ENCODE measurements around the gene PARD6G.
A peak's percentile ranks its signal among the peaks of the same experiment; 100 is the strongest.

PARD6G gene

DNA sequence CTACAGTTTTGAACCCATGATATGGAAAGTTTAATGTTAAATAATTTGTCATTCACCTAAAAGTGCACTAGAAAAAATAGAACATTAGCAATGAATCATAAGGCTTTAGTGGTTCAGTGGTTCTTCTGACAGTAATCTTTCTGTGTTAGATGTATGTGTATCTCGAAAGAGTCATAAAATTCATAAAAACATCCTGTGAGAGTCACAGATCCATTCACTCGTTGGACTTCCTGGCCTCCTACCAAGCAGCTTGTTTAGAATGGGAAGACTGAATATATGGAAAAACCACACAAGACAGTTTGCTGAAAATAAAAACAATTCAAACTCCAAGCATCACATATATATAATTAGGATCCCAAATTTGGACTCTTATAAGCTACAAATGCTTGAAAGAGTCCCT, 103.4 kb downstream of the PARD6G start:
- no peak for FAIRE-seq

DNA sequence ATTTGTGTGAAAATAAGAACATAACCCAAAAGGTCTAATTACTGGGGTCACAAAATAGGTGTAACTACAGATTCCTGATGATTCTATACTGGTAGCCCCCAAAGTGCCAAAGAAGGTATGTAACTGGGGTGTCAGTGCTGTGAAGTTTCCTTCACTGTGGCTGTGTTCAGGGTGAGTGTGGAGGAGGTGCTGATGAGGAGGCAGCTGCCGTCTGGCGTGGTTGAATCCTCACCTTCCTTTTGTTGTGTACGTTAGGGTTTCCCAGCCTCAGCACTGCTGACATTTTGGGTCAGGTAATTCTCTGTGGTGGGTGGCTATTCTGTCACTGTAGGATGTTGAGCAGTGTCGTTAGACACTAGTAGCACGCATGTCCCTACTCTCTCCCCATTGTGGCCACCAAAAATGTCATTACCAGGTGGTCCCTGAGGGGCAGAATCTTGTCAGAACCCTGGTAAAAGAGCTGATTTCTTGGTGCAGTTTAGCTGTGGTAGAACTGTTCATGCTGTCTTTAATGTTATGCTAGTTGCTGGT, 106.8 kb downstream of the PARD6G start:
- FAIRE-seq = no peak

- FAIRE-seq = no peak
Measured at GRCh38 chr18:80137976-80138375, 109.3 kb downstream of the PARD6G start.

- FAIRE-seq = no peak
Measured at GRCh38 chr18:80137137-80137536, 110.2 kb downstream of the PARD6G start.

- FAIRE-seq = no peak
Measured at GRCh38 chr18:80136679-80137078, 110.6 kb downstream of the PARD6G start.

DNA sequence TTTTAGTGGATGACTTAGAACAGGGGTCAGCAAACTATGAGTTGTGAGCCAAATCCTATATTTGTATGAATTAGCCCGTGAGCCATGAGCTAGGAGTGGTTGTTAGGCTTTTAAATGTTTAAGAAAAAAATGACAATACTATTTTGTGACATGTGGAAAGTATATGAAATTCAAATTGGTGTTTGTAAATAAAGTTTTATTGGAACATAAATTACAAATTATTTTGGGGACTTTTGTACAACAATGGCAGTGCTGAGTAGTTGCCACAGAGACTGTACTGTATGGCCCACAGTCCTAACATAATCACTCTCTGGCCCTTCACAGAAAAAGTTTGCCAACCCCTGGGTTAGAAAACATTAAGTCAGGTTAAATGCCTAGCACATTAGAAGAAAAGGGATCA, 112.2 kb downstream of the PARD6G start:
- FAIRE-seq = no peak

DNA sequence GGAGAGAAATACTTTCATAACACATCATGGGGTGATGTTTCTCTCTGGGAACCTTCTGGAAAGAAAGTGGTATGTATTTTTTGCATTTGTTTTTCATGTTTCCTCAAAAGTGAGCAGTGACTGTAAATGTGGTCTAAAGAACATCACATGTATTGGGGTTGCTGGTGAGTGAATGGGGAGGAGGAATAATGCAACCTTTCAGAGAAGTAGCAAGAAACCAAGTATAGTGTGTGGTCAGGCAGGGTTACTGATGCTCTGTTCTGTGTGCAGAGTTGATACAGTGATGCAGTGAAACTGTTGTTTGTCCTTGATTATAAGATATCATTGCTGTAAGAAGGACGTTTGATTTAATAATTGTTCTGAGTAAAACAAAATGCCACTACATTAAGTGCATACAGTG, 114.2 kb downstream of the PARD6G start:
- no peak for FAIRE-seq

DNA sequence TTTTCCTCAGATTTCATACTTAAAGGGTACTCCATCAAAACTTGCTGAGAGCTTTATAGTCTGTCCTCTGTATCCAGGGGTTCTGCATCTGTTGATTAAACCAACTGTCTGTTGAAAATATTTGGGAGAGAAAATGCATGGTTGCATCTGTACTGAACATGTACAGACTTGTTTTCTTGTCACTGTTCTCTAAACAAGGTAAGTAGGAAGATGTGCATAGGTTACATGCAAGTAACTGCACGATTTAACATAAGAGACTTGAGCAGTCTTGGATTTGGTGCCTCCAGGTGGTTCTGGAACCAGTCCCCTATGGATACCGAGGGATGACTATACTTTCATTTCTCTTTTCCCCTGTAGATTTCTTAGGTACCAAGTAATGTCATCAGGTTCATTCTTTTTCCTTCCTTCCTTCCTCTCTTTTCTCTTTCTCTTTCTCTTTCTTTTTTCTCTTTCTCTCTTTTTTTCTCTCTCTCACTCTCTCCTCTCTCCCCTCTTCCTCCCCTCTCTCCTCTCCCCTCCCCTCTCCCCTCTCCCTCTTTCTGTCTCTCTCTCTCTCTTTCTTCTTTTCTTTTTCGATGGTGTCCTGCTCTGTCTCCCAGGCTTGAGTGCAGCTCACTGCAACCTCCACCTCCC, 115.0 kb downstream of the PARD6G start:
- no peak for FAIRE-seq

- no peak for FAIRE-seq
Measured at GRCh38 chr18:80130555-80130954, 116.8 kb downstream of the PARD6G start.

DNA sequence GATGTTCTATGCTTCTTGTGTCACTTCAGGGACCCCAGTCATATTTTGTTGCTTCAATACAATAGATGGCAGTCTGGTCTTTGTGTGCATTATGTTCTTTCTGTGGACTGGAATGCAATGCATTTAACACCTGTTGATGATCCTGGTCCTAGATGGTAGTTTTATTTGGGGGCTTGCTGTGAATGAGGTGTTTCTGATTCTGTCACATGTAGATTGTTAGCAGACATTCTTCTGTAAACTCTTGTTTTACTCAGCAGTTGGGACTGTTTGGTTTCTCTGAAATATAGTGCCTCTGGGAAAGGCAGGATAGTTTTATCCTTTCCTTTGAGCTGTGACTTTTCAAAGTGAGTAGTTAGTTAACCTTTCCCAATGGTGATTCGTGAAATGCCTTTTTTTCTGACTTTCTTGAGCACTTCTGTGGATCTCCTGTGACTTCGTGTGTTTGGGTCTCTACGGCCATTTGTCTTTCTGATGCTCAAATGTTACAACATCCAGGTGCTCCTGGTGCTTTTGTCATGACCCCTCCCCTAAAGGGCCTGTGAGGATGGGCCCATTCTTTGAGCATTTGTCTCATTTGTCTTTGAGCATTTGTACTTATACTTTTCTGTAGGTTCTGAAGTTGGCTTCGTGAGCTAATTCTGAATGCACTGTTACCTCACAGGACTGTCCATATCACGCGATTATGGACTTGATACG, 117.5 kb downstream of the PARD6G start:
- FAIRE-seq = no peak

GRCh38 chr18:80127635-80128034, 119.7 kb downstream of the PARD6G start:
- FAIRE-seq = no peak

DNA sequence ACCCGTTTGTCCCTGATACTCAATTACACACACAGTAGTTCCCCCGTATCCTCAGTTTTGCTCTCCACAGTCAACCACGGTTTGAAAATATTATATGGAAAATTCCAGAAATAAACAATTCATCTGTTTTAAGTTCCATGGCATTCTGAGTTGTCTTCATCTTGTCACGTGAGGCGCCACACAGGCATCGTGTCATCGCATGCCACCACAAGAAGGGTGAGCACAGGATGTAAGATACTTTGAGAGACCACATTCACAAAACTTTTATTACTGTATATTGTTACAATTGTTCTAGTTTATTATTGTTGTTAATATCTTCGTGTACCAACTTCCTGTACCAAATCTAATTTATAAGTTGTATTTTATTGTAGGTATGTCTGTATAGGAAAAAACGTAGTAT, 120.5 kb downstream of the PARD6G start:
- FAIRE-seq = no peak

DNA sequence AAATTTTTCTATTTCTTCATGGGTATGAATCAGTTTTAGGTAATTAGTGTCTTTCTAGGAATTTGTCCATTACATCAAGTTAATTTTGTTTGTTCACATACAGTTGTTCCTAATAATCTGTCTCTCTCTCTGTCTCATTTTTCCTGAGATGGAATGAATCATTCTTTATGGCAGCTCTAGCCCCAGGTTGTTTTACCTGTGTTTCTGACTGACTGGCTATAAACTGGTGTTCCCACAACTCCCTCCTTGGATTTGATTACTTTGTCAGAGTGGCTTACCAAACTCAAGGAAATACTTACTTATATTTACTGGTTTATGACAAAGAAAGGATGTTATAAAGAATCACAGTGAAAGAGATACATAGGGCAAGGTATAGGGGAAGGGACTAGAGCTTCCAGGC, 123.2 kb downstream of the PARD6G start:
- no peak for FAIRE-seq

- no peak for FAIRE-seq
Measured at GRCh38 chr18:80120932-80121331, 126.4 kb downstream of the PARD6G start.

DNA sequence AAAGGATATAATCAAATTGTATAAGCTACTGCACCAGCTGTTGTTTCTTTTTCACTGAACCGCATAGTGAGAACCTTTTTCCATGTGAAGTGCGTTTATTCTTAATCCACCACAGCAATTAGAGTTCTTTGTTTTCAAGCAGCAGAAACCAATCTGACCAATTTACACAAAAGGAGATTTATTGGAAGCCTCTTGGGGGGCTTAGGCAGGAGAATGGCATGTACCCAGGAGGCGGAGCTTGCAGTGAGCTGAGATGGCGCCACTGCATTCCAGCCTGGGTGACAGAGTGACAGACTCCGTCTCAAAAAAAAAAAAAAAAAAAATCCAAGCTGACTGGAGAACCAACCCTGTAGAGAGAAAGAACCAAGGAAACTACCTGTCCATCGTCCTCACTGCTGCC, 128.2 kb downstream of the PARD6G start:
- no peak for FAIRE-seq

- no peak for FAIRE-seq
Measured at GRCh38 chr18:80115035-80115434, 132.3 kb downstream of the PARD6G start.

- FAIRE-seq = no peak
Measured at GRCh38 chr18:80112624-80113248, 134.6 kb downstream of the PARD6G start.

- FAIRE-seq = no peak
Measured at GRCh38 chr18:80109676-80110078, 137.6 kb downstream of the PARD6G start.

DNA sequence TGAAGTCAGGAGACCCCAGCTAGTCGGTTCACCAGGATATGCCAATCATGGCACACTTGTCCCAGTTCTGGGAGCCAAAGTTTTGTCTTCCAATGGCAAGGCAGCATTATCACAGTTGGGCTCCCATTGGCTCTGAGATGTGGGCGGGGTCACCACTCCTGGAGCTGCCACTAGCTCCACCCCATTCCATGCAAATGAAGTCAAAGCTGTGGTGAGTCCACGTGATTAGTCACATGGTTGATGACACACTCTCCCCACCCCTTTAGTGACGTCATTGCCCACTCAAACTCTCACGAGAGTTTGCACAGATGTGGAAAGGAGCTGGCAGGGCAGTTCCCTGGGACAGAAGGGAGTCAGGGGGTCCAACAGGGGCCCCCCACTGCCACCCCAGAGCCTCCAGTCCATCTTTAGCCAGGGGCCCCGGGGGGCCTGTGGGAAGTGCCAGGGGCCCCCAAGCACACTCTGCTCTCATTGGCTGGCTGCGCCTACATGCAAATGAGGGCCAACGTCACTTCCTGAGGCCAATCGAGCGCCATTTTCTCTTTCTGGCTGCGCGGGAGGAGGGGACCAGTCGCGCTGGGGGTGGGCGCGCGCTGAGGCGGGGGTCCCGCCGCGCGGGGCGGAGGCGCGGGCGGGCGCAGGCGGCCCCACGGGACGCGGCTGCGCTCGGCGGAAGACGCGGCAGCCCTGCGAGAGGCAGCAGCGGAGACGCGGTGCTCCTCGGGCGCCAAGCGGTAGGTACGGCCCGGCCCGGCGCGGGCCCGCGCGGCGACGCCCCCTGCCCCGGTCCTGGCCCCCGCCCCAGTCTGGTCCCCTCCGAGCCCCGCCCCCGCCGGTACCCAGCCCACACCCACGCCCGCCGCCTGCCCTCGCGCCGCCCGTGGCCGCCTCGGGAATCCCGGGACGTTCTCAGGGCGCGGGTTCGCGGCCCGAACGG, 138.3 kb downstream of the PARD6G start, which contains the start of gene ADNP2:
ADNP2 (plus strand) TSS at position 524 of the 937 bp plus-strand sequence. CDS start 8,281 bp downstream, outside the sequence.
- peak; percentile 93 for FAIRE-seq

- FAIRE-seq = no peak
Measured at GRCh38 chr18:80108121-80108536, 139.2 kb downstream of the PARD6G start.

- FAIRE-seq = no peak
Measured at GRCh38 chr18:80107426-80107825, 139.9 kb downstream of the PARD6G start.

Data from A204.1 (cell line).